EL (cell line): ENCODE measurements around the gene PROZ.

Experiments used
- DNase-seq: peaks from one replicate; pipeline ENCODE4 v3.0.0-alpha.2; 2016

Gene PROZ

DNA sequence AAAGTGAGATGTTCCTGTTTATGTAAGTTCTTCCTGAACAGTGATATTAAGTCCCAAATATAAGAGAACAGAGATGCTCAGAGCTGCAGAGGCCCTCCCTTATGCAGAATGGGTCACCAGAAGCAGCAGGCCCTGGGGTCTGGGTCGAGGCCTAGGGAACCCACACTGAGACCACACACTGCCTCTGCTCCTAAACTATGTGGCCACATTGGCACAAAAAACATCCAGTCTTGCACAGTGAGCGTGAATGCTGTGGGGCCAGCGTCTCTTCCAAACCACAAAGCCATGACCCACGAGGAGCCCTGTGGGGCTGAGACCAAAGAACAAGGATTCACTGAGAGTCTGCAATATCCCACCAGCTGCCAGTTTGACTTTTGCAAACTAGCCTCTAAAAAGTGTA lies 23.6 kb downstream of the PROZ start:
- peak; percentile 51 for DNase-seq

DNA sequence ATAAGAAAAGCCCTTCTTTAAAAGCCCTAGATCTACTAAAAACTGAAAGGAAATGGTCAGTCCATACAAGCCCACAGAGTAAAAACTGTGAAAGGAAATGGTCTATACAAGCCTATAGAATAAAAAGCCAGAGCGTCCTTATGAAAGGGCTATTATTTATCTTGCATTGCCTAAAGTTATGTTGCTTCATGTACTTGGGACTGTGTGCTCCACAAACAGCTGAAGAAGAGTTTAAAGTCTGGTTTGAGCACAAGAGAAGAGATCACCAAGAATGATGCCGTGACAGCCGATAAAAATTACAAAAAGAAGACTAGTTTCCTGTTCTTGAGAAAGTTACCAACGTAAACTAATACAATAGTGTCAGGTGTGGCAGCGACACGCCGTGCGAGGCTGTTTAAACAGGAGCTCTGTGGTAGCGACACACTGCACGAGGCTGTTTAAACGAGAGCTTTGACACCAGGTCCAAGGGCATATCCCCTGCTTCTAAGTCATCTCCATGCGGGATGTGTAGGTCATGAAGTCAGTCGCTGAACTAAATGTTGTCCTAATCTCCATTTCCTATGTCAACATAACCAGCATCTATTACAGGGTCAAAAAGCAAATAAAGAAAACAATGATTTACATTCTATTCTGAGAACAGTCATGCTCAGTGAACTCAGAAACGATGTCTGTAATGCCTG lies 25.1 kb downstream of the PROZ start:
- no peak for DNase-seq

DNA sequence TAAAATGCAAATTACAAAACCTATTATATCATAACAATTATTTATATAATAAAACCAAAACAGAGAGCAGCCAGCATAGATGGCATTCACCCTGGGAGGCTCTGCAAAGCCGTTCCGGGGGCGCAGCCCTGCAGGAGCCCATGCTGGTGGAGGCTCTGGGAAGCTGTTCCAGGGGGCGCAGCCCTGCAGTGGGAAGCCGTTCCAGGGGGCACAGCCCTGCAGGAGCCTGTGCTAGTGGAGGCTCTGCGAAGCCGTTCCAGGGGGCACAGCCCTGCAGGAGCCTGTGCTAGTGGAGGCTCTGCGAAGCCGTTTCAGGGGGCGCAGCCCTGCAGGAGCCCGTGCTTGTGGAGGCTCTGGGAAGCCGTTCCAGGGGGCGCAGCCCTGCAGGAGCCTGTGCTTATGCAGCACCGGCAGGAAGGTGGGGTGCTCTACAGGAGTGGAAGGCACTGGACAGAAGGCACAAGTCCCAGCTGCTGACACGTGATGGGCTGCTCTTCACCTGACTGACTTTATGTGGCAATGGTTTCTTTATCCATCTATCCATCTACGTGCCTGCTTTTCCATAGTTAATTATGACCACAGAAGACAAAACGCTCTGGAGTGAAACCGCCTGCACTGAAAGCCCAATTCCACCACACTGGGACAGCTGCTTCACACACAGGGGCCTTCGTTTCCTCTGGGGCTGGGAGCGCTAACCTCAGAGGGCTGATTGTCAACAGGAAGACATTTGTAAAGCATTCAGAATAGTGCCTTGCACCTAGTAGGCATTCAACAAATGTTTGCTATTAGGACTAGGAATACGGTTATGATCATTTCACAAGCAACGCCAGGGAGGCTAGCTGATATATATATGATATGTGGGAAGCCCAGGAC lies 26.4 kb downstream of the PROZ start:
- DNase-seq, result no peak

DNA sequence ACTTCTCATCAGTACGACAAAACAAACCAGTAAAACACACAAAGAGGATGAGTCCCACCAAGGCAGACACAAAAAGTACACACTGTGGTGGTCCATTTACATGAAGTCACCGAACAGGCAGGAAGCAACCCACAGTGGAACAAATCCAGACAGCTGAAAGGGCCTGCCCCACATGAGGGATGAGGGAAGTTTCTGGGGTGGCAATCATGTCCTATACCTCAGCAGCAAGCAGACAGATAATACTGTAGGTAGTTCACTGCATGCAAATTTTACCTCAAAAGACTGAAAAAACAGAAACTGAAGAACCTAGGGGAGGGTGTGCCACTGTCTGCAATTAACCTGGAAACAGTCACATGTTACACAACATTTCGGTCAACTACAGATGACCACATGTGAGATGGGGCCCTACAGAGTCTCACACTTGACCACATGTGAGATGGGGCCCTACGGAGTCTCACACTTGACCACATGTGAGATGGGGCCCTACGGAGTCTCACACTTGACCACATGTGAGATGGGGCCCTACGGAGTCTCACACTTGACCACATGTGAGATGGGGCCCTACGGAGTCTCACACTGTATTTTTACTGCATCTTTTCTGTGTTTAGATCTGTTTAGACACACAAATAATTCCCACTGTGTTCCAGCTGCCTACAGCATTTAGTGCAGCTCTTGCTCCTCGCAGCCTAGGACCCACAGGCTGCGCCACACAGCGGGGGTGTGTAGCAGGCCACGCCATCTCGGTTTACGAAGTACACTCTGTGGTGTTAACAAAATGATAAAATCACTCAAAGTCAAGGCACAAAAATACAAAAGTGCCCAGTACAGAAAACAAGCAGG lies 27.8 kb downstream of the PROZ start:
- DNase-seq, result peak; percentile 17

DNA sequence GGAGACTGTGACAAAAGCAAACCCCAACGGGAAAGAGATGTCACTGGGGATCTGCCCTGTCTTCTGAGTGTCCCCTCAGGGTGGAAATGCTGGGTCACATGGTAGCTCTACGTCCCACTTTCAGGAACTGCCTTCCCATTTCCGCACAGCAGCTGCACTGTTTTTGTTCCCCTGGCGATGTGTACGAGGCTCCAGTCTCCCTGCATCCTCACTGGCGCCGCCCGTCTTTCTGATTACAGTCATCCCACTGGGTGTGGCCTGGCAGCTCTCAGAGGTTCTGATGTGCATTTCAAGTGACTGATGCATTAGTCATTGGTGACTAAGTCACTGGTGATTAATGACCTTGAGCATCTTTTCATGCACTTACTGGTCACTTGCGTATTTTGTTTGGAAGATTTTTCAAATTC lies 28.8 kb downstream of the PROZ start:
- peak; percentile 100 for DNase-seq

DNA sequence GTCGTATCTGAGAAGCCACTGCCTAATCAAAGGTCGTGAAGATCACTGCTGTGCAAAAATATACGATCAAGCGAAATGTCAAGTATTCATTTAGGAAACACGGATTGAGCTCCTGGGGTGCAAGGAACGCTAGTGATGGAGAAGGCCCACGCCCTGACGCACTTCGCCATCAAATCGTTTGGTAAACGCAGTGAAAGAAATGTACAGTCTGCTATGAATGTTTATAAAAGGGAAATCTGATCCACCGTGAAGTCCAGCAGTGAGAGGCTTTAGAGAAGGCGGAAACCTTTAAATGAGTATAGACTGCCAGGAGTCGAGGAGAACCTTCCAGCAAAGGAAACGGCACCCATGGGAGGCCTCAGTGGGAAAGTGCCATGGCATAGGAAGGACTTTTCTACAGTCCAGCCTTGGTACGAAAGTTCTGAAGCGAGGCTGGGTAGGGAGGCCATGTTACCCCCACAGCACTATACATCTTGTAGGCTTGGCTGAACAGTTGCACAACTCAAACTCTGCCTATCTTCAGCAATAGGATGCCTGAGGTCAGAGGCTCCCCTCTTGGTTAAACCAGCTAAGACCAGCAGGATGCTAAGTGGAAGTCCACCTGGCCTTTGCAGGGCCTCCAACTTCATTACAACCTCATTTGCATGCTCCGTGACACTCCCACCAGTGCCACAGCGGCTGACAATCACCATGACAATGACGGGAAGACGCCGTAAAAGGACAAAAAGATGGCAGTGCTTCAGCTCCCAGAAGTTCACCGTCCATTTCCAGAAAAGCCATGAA lies 29.6 kb downstream of the PROZ start:
- DNase-seq, result no peak

DNA sequence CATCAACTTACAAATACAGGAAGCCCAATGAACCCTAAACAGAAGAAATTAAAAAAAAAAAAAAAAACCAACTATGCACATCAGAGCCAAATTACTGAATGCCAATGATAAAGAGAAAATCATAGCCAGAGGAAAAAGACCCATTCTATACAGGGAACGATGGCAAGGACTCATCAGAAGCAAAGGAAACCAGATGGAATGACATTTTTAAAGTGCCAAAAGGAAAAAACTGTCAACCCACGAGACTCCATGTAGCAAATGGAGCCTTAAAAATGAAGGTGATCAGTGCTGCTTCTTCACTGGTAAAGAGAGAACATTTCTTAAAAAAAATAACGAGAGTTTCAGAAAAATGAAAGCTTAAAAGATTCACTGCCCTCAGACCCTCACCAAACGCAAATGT lies 31.7 kb downstream of the PROZ start:
- no peak for DNase-seq

DNA sequence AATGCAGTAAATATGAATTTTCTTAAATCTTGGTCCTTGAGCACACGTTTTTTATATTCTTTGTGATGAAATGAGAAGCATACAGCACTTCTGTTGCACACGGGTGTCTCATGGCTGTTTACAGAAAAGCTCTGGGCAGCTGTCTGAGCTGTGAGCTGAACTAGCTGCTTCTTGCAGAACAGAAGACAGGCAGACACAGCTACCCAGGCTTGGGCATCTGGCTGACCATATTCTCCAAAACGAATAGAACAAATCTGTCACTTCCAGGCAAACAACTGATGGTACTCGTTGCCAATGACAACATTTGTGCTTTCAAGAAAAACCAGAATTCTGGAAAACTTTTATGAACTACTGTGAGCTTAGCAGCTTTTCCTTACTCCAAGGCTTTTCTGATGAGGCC lies 33.8 kb downstream of the PROZ start:
- no peak for DNase-seq

DNA sequence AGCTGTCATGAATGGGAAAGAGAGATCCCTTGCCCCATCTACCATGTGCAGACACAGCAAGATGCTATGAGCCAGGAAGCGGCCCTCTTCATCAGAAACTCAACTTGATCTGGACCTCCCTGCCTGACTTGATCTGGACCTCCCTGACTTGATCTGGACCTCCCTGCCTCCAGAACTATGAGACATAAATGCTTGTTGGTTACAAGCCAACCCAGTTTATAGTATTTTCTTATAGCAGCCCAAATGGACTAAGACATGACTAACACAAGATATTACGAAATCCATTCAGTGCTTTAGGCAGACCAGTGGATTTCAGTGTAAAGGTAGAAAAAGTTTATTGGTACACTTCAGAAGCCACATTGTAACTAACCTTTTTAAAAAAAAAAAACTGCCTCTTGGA lies 34.5 kb downstream of the PROZ start:
- DNase-seq, result peak; percentile 71

DNA sequence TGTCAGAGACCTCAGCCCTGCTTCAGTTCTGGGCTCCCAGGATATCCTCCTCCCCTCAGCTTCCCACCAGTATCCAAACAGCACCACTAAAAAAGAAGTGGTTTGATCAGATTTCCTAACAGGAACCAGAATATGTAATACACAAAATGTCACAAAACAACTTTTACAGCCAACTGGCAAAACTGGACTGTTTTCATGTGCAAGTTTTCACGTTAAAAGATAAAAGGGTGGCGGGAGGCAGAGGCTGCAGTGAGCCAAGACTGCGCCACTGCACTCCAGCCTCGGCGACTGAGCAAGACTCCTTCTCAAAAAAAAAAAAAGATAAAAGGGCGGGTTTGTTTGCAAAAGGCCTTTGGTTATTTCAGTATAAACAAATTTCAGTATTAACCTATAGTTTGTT lies 36.9 kb downstream of the PROZ start:
- no peak for DNase-seq

DNA sequence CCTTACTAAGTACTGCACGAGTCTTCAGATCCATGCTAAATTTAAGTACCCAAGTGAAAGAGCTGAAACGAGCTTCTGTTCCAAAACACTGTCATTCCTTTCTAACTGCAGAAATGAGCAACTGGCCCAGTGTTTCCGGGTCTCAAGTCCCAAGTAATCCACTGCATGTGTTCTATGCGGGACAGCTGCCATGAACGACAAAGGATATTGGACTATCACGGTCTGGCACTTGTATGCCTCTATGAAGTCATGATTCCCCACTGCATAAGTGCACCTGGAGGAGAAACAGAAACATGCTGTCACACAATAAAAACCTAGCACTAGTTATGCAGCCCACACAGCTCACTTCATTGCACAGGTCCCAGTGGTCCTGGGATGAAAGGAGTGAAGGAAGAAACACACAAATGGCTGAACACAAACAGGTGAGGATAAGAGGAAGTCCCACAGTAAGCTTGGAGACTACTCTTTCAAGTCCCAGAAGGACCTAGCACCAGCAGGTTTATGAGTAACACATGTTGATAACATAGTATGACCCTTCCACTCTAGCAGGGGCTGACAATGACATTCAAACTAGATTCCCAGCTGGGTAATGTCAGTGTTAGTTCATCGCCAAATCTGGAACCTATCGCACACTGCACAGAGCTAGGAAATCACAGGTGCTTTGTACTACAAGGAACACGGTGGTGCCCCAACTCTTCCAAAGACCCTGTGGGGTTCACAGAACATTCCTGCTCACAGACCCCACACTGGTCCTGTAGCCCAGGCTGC lies 38.7 kb downstream of the PROZ start:
- no peak for DNase-seq

DNA sequence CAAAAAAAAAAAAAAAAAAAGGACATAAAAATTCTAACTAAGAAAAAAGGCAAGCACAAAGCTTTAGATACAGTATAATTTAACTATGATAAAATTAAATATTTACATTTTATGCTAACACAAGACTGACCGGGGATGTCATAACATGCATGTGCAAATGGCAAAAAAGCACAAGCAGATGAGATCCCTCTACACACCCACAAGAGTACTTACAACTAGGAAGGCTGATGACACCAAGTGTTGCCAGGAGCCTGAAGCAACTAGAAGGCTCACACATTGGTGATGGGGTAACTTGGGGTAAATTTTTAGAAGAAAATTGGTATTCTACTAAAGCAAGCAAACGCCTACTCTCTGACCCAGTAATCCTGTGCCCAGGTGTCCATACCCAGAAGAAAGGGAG lies 43.4 kb downstream of the PROZ start:
- no peak for DNase-seq

DNA sequence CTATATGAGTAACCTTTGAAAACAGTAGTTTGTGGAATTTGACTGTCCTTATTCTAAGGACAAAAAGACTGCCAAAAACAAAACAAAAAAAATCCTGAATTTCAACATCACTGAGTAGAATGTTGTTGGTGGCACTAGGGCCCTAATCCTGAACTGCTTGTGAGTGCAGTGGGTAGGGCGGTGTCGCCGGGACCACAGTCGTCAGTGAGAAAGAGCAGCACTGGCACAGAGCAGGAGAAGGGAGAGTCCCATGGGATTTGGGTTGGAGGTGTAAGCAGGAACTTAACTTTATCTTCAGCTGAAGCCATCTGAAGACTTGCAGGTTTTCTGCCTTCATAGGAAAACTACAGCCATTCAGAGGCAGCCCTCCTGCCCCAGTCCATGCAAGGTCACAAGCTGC lies 44.5 kb downstream of the PROZ start:
- no peak for DNase-seq

DNA sequence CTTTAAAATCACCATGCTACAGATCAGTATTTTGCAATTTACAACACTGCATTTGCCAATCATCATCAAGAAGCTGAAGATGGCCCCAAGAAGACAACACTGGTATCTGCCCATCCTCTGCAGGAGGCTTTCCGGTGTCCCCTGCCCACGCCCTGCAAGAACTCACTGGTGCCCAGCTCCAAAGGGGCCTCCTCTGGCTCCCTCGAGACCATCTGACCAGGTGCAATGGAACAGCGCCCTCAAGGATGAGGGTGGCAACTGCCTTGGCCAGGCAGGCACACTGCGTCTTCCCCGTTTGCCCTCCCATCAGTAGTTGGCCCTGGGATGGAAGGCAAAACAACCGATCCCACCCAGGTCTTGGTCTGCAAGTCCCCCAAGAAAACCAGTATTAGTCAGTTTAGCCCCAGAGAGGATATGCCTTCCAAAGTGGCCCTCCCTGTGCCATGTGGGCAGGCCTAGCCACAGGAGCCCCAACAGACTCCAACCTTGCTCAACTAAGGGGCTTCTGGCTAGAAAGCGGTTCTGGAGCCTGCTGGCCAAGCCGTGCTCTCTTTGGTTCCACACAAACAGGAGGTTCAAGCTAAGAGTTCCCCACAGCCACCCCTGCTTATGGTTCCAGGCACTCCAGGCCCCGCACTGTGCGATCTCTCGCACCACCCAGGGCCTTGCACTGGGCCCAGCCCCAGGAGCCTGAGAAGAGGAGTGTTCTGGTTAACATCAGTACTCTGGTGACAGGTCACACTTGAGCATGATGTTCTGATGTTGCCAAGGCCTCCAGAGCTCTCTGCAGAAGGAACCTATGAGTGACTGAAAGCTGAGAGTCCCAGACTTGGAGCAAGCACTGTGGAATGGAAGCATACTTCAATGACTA lies 45.3 kb downstream of the PROZ start:
- no peak for DNase-seq

DNA sequence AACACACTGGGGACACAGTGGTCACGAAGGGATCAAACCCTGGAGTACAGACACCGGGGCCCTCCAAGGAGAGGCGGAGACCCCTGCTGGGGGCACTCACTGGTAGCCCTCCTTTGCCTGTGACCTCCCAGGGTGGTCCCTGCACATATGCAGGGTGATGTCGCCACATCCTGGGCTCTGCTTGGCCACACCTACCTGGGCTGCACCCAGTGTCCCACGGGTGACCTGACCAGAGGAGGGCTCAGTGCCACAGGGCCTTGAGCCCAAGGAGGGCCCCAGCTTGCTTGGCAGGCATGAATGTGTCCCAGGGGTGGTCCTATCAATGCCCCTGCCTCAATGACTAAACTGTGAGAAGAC lies 45.9 kb downstream of the PROZ start:
- no peak for DNase-seq

DNA sequence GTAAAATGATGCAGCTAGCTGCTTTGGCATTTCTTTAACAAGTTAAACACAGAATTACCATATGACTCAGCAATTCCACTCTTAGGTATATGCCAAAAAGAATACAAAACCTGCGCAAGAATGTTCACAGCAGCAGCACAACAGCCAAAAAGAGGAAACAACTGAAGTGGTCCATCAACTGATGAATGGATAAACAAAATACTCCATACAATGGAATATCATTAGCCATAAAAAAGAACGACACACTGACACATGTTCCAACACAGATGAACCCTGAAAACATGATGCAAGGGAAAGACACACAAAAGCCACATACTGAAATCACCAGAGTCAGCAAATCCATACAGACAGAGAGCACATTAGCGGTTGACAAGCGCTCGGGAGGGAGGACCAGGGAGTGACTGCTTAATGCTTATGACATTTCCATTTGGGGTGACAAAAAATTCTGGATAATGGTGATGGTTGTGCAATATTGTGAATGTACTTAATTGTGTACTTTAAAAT lies 47.0 kb downstream of the PROZ start:
- DNase-seq, result no peak

DNA sequence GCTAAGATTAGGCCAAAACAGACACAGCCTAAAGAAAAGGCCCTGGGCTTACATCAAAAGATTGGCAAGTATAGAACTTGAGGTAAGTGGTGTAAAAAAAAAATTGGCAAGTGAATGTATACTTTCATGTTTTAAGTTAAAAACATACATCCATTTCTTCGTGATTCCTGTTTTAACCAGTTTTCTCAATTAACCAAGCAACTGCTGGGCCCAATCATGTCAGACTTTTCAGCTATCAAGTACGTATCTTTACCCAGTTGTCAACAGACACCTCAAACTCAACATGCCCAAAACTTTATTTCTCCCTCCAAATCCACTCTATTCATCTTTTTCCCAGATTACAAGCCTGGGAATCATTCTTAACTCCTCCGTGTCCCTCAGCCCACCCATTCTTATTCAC lies 49.0 kb downstream of the PROZ start:
- DNase-seq, result no peak

DNA sequence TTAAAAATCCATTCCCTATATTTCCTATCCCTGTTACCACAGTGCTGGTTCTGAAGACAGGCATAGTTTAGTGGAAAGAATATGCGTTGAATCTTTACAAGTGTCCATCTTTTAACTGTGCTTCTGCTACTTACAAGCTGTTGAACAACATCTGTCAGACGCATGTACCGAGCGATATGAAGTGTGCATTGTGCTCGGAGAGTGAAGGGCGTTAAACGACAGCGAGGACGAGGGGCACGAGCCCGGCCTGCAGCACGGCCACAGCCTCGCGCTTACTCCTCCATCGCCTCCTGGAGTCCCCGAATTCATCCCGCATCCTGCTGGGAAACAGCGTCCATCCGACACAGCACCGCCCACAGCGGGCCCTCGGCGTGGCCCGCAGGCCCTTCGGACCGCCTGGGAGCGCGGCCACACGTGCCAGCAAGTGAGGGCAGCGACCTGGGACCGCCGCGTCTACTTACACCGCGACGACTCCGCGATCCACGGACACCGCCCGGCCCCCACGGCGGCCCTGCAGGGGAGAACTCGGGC lies 49.5 kb downstream of the PROZ start:
- DNase-seq, result peak; percentile 61

DNA sequence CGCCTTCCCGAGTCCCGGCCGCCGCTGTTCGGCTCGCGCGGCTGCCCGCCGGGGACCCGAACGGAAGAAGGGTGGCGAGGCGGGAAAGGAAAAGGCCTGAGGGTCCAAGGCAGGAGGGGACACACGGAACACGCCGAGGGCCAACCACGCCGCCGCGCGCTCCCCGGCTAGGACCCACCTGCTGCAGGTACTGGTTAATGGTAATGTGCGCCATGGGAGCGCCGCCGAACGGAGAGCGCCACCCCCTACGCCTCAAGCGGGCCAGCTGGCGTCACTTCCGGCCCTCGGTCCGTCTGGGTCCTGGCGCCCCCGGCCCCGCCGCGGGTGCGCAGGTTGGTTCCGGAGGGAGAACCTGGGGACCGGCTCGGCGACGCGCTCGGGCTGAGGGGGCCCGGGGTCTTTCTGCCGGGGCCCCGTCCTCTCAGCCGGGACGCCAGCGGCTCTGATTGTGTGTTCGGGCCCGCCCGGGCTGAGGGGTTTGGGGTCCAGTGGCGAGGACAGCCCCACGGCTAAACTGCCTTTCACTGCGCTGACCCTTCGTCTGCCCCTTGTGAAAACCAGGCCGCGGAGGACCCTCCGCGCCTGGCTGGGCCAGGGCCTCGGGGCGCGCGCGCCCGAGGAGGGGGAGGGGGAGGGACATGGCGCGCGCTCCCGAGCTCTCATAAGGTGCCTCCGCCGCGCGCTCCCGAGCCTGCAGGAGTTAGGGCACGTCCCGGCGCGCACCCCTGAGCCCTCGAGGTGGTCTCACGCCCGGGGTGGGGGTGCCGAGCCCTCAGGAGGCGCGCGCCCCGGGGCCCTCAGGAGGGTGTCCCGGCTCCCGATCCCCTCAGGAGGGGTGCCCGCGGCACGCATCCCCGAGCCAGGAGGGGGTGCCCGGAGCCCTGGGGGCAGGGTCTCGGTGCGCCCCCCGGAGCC lies 50.2 kb downstream of the PROZ start, which contains the start of gene PCID2:
Gene PCID2, minus strand, starts transcription at position 249 of the 915 bp plus-strand sequence. Its CDS starts 35 bp downstream, at position 214.
- DNase-seq, result peak; percentile 86
